LHCN-M2 (cell line): Measurements from ENCODE around the gene CSNK1G1. TPM values are rescaled to one million over a fixed set of nuclear protein-coding genes. Genes with fewer than 3 reads are reported as not detected.
"Not testable (repeated sequence)": the region's sequence is repeated elsewhere in the genome, so short reads cannot be mapped to it uniquely, and the experiment has no call there.

Experiments
- DNase-seq: peaks from one replicate; pipeline ENCODE4 v3.0.0-alpha.2; 2012; ENCODE audit warnings: low read depth
- total RNA-seq: library from RNA; depleted of rRNA; stranded (reverse); fragments of >200 nt; gene quantifications from 2 replicates; pipeline ENCODE4 v1.2.3, GENCODE V29; 2014

CSNK1G1 gene
- total RNA-seq, 1 experiment from 2014 or later = 21.0 TPM

GRCh38 chr15:64246364-64247189, 109.4 kb downstream of the CSNK1G1 start:
- peak; percentile 91 for DNase-seq

DNA sequence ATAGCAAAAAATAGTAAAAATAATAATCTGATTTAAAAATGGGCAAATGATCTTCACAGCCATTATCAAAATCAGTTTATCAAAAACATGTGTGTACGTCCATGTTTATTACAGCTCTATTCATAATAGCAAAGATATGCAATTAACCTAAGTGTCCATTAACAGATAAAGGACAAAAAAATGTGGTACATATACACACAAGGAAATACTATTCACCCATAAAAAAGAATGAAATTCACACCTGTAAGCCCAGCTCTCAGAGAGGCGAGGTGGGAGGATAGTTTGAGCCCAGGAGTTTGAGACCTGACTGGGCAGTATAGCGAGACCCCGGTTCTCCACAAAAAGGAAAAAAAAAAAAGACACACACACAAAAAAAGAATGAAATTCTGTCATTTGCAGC, 110.6 kb downstream of the CSNK1G1 start:
- DNase-seq = no peak

DNA sequence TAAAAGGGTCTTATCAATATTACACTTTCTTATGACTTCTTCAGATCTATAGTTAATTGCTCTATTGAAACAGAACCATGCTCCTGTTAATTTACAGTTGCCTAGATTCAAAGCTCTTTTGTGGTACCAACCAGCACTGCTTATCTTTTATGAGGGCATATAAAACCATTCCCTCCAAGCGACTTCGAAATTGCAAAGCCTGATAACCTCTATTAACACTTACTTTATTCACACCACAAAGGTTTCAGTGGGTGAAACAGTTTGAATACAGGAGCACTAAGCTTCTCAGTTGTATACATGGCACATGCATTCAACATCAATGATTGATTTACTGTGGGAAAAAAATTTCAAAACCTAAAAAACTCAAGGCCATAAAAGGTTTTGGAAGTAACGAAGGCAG, 118.3 kb downstream of the CSNK1G1 start:
- DNase-seq = no peak

DNA sequence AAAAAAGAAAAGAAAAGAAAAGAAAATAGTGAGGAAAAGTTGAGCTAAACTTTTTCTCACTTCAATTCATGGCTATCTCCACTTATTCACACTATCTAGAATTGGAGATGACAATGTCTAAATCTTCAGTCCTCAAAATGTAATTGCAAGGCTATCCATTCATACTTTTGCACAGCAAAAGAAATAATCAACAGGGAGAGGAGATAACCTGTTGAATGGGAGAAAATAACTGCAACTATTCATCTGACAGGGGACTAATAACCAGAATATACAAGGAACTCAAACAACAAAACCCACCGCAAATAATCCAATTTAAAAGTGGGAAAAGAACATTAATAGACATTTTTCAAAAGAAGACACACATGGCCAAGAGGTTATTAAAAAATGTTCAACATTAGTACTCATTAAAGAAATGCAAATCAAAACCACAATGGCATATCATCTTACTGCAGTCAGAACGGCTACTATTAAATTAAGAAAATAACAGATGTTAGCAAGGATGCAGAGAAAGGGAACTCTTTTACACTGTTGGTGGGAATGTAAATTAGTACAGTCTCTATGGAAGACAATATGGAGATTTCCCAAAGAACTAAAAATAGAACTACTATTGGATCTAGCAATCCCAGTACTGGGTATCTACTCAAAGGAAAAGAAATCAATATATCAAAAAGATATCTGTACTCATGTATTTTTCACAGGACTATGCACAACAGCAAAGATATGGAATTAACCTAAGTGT, 119.6 kb downstream of the CSNK1G1 start:
- no peak for DNase-seq

DNA sequence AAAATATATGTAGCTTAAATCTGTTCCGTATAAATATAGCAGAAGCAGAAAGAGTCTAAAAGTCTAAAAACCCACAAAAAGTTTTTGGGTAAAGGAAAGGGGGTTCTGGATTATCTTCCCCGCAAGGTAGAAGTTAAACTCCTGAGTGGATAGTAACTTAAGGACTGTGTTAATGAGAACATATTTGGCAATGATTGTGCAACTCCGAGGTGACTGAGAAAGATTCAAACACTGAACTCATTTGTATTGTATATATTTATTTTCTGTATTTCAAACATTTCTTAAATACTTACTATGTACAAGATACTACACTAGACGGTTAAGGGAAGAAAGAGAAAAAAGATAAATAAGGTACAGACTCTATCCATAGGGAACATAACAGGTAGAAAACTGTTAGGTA, 120.4 kb downstream of the CSNK1G1 start:
- no peak for DNase-seq

GRCh38 chr15:64233299-64233698, 122.7 kb downstream of the CSNK1G1 start:
- DNase-seq = no peak

DNA sequence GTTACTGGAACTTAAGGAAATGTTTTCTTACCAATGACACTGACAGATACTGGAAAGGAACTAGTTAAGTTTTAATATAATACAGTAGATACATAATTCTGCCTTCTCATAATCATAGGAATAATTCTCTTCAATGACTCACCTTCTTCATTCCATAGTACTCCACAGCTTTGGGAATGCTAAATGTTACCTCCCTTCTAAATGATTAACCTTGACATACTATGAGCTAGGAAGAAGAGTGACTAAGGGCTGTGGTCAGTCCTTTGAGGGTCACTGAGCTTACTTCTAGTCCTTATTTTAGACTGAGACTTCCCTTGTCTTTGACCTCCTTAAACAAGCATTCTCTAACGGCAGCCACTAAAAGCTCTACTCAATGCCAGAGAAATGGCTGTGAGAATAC, 123.6 kb downstream of the CSNK1G1 start:
- peak; percentile 82 for DNase-seq

DNA sequence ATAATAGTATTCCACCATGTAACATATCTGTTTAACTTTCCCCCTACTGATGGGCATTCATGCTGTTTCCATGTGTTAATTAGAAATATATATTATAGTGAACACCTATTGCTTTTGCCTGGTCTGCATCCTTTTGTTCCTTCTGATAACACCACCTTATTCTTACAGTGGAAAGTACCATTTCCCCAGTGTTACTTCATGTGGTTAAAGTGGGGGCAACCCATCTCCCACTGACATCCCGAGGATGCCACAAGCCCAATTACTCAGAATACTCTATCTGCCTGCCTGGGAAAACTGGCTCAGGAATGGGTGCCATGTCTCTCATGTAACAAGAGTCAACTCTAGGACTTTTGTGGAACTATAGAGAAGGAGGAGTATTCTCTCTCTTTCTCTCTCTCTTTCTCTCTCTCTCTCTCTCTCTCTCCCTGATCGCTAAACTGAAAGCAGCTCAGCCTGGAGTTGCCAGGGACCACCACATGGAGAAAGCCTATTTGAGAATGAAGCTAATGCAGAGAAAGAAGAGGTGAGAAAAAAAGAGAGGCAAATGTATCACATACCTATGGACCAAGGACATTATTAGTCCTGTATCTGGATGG, 126.7 kb downstream of the CSNK1G1 start:
- no peak for DNase-seq

DNA sequence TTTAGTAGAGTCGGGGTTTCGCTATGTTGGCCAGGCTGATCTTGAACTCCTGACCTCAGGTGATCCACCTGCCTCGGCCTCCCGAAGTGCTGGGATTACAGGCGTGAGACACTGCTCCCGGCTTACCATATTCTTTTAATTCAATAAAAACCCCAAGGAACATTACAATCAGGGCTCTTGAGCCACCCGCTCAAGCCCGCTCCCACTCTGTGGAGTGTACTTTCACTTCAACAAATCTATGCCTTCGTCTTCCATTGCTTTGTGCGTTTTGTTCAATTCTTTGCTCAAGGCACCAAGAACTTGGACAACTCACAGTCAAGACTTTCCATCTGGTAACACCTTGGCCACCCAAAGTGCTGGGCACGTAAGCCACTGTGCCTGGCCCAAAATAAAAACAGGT, 130.2 kb downstream of the CSNK1G1 start:
- no peak for DNase-seq

- DNase-seq = peak; percentile 66
Observed at GRCh38 chr15:64224511-64224910, 131.5 kb downstream of the CSNK1G1 start.

DNA sequence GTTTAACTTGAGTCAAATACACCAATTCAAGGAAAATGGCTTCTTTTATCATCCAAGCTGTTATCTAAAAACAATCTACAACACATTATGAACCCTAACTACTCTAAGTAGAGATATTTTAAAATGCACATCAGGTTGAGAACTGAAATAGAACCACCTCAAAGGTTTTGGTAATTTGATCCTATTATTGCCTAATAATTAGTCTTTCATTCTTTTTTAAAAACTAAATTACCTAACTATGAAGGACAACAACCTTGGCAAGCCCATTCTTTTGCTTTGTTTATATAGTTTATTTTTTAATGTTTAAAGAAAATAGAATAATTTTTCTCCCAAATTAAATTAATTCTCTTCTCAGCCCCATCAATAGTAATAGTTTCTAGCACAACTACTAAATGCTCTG, 132.1 kb downstream of the CSNK1G1 start:
- no peak for DNase-seq

- DNase-seq = no peak
Observed at GRCh38 chr15:64222573-64223366, 133.2 kb downstream of the CSNK1G1 start.

- not testable (repeated sequence) for DNase-seq
Observed at GRCh38 chr15:64221911-64222310, 134.1 kb downstream of the CSNK1G1 start.

- DNase-seq = not testable (repeated sequence)
Observed at GRCh38 chr15:64217429-64217750, 138.6 kb downstream of the CSNK1G1 start.

- DNase-seq = peak; percentile 12
Observed at GRCh38 chr15:64216730-64217428, 139.1 kb downstream of the CSNK1G1 start.

DNA sequence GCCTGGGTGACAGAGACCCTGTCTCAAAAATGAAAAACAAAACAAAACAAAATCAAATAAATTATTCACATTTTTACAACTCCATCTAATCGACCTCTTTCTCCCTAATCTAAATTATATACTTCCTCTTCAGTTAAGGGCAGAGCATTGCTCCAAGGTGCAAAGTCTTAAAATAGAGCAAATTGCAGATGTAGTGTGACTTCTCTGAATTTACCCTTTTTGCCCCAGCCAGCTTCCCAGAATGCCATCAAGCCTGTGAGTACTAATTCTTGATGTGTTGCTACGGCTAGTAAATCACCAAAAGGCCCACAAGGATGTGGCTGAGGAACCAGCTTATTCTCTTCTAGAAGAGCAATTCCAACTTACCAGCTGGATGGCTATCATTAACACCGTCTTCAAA, 139.8 kb downstream of the CSNK1G1 start:
- no peak for DNase-seq

GRCh38 chr15:64213646-64214045, 142.3 kb downstream of the CSNK1G1 start:
- peak; percentile 51 for DNase-seq

DNA sequence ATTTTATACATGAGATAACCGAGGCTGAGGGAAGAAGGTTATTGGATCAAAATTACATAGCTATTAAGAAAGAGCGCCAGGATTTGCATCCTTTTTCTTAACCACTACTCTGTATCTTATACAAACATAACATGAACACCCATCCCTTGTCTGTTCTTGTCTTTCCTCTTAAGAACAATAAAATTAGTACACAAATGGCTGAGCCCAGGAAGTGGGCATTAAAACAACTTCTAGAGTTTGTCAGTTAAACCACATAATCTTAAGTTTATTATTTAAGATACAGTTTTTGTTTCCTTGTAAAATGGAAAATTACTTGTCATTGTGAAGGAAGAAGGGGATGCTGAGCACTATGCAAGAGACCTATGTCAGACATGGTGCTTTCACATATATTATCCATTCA, 144.3 kb downstream of the CSNK1G1 start:
- DNase-seq = no peak

- no peak for DNase-seq
Observed at GRCh38 chr15:64210371-64210770, 145.6 kb downstream of the CSNK1G1 start.

DNA sequence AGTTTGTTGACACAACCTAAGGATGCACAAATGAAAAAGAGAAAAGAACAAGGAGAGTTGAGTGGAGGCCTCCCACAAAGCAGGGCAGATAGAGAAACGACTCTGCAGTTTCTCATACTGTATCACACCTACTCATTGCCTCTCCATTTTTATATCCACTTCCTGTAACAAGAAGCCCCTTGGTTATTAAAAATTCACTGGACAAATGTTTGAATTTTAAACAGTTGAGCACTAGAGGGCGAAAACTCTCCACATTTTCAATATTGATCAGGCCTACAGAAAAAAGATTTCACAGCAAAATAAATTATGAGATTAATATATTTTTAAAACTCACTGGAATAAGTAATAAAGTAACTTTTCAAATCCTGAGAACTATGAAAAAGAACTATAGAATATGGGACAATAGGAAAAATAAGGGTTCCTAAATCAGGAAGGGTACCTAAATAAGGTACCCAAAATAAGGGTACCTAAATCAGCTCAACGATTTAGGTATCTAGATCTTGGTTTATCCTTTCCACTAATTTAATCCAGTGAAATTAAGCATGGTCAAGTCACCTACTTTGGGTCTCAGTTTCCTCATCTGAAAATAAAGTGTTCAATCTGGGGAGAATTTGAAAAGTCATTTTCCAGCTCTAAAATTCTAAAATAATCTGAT, 146.2 kb downstream of the CSNK1G1 start:
- DNase-seq = peak; percentile 58

DNA sequence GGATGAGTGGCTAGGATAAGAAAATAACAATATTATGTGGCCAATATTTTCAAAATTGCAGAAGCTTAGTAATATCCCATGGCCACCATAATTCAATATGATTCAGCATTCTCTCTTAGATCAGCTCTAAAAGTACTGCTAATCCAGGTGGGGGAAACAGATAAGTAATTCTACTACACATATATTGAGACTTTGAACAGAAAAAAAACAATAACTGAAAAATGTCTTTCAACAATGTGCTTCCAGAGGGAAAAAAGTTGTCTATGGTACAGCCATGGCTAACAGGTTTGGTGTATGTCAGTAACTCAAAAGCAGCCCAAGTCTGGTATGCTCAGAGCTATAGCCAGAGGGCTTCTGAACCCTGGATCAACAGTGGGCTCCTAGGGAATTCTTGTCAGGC, 150.8 kb downstream of the CSNK1G1 start:
- DNase-seq = no peak
